ENCODE measurements around the gene AGPAT4. TPM values are rescaled to one million over a fixed set of nuclear protein-coding genes. Genes with fewer than 3 reads are reported as not detected.

The AGPAT4 gene
- polyA plus RNA-seq, 1 experiment, result 3.7 TPM

- DNase-seq (ENCODE audit: low read depth), result no peak
These were observed 107.7 kb downstream of the AGPAT4 start for GRCh38 chr6:161166176-161166575.

GRCh38 chr6:161164182-161164625, 109.7 kb downstream of the AGPAT4 start:
- DNase-seq (ENCODE audit: low read depth), result no peak
- POLR2A ChIA-PET, result no interaction called here
- Histone ChIP-seq H3K4me3 (ENCODE audit: low read depth, low read length) (no peak overlapping the region), H3K27me3 (ENCODE audit: control insufficient read depth, insufficient read depth, low read length) (no peaks in the 10 kb centered on the region; the same call in 1 of the 2 replicates), H3K36me3 (ENCODE audit: control insufficient read depth, insufficient read depth, low read length) (no peaks in the 10 kb centered on the region)
- TF ChIP-seq, protein P1, sequence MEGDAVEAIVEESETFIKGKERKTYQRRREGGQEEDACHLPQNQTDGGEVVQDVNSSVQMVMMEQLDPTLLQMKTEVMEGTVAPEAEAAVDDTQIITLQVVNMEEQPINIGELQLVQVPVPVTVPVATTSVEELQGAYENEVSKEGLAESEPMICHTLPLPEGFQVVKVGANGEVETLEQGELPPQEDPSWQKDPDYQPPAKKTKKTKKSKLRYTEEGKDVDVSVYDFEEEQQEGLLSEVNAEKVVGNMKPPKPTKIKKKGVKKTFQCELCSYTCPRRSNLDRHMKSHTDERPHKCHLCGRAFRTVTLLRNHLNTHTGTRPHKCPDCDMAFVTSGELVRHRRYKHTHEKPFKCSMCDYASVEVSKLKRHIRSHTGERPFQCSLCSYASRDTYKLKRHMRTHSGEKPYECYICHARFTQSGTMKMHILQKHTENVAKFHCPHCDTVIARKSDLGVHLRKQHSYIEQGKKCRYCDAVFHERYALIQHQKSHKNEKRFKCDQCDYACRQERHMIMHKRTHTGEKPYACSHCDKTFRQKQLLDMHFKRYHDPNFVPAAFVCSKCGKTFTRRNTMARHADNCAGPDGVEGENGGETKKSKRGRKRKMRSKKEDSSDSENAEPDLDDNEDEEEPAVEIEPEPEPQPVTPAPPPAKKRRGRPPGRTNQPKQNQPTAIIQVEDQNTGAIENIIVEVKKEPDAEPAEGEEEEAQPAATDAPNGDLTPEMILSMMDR (IDR thresholded peaks at IDR 0.05; ENCODE audit: insufficient read depth, low read depth, low read length), result no peak
- CTCF ChIA-PET, result interaction anchor here (1.0 kb wide), 1 partner anchor 12 kb away, joined by 3 read pairs; no protein-coding TSS in a partner anchor

More at GRCh38 chr6:161166176-161166575, 107.7 kb downstream of the AGPAT4 start:
- CTCF ChIA-PET, result no interaction called here
- Histone ChIP-seq H3K4me3 (ENCODE audit: low read depth, low read length) (no peak overlapping the region), H3K27me3 (ENCODE audit: control insufficient read depth, insufficient read depth, low read length) (no peaks in the 10 kb centered on the region; the same call in 1 of the 2 replicates), H3K36me3 (ENCODE audit: control insufficient read depth, insufficient read depth, low read length) (no peaks in the 10 kb centered on the region)
- TF ChIP-seq, protein P1 (IDR thresholded peaks at IDR 0.05; ENCODE audit: insufficient read depth, low read depth, low read length), result no peak
- POLR2A ChIA-PET, result no interaction called here

DNA sequence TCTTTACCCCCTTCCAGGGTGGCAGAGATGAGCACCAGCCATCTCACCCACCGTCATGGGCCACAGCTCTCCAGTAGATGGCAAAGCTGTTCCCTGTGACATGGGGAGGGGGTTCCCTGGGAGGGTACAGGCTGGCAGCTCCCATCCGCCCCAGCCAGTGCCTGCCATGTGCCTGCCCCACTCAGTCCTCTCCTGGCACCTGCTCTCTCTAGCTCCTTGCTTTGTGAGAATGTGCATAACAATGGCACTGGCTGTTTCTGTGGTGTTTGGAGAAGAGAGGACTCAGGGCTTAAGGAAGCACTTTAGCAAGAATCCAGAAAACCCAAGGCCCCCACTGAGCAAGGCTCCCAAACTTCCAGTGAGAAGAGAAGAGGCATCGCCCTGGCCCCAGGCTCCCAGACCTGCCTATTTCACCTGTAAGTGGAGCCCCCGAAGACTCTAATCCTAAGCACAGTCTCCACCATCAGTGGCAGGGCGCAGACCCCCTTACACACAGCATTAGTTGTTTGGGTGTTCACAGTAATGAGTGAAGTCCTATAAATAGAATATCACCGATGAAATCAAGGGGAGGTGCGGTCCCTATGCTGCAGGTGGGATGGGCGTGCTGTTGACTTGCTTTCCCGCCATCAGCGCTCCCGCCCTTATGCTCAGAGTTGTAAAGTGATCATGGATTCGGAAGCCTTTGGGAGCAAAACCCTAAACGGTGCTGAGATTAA, 110.2 kb downstream of the AGPAT4 start:
- CTCF ChIA-PET, result interaction anchor here (0.6 kb wide), 1 partner anchor 39 kb away, joined by 4 read pairs; no protein-coding TSS in a partner anchor
- no peak for DNase-seq (ENCODE audit: low read depth)
- TF ChIP-seq, protein P1 (IDR thresholded peaks at IDR 0.05; ENCODE audit: insufficient read depth, low read depth, low read length), result no peak
- POLR2A ChIA-PET, result no interaction called here
- Histone ChIP-seq H3K27me3 (ENCODE audit: control insufficient read depth, insufficient read depth, low read length) (no peaks in the 10 kb centered on the region; the same call in 1 of the 2 replicates), H3K4me3 (ENCODE audit: low read depth, low read length) (no peak overlapping the region), H3K36me3 (ENCODE audit: control insufficient read depth, insufficient read depth, low read length) (no peaks in the 10 kb centered on the region)

GRCh38 chr6:161162722-161163121, 111.1 kb downstream of the AGPAT4 start:
- Histone ChIP-seq H3K4me3 (ENCODE audit: low read depth, low read length) (no peak overlapping the region), H3K36me3 (ENCODE audit: control insufficient read depth, insufficient read depth, low read length) (no peaks in the 10 kb centered on the region), H3K27me3 (ENCODE audit: control insufficient read depth, insufficient read depth, low read length) (no peaks in the 10 kb centered on the region; the same call in 1 of the 2 replicates)
- CTCF ChIA-PET, result interaction anchor here (0.6 to 1.3 kb wide), 2 partner anchors 38 to 208 kb away, joined by 4 read pairs; no protein-coding TSS in a partner anchor
- TF ChIP-seq, protein P1 (IDR thresholded peaks at IDR 0.05; ENCODE audit: insufficient read depth, low read depth, low read length), result no peak
- POLR2A ChIA-PET, result no interaction called here
- no peak for DNase-seq (ENCODE audit: low read depth)

DNA sequence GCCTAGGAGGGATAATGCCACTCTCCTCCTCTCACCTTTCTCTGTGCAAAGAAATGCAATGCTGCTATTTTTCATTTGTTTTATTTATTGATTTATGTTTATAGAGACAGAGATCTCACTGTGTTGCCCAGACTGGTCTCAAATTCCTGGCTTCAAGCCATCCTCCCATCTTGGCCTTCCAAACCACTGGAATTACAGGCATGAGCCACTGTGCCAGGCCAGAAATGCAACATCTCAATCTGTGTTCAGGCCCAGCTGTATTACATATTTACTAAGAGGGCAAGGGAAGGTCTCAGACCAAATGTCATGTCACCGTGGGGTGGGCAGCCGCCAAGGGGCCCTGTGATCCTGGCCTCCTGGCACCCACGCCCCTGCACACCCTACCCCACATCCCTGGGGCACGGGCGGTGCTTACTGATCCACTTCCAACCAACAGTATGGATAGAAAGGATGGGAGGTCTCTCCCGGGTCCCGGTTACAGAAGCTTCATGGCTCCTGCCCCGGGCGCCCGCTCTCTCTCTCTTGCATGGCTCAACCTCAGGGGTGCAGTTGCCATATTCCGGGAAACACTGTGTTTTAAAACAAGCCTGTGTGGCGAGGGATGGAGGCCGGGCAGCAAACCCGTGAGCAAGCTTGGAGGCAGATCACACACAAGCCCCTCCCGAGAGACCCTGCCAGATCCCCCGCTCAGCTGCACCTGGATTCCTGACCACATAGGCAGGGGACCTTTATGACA, 111.8 kb downstream of the AGPAT4 start:
- POLR2A ChIA-PET, result no interaction called here

More for the DNA sequence above, 111.8 kb downstream of the AGPAT4 start:
- DNase-seq (ENCODE audit: low read depth), result no peak
- TF ChIP-seq, protein P1 (IDR thresholded peaks at IDR 0.05; ENCODE audit: insufficient read depth, low read depth, low read length), result no peak
- no peaks in the 10 kb centered on the region for H3K36me3 ChIP-seq (ENCODE audit: control insufficient read depth, insufficient read depth, low read length)
- no peak overlapping the region for H3K4me3 ChIP-seq (ENCODE audit: low read depth, low read length)
- no peaks in the 10 kb centered on the region; the same call in 1 of the 2 replicates for H3K27me3 ChIP-seq (ENCODE audit: control insufficient read depth, insufficient read depth, low read length)
- CTCF ChIA-PET, result interaction anchor here (1.3 to 1.6 kb wide), 2 partner anchors 9 to 209 kb away, joined by 4 read pairs; no protein-coding TSS in a partner anchor
